Mucosa of descending colon (tissue), 3 donors: Measurements from ENCODE around the gene SHC2. TPM values are rescaled to one million over a fixed set of nuclear protein-coding genes. Genes with fewer than 3 reads are reported as not detected.

ENCODE experiments used
- ATAC-seq: fragments of 200-7000 bp; cut with Tn5 transposase; one replicate; pipeline ENCODE4 v1.9.1; 2020; ENCODE audit warnings: mild to moderate bottlenecking, moderate library complexity
- DNase-seq, 3 donors: peaks; one replicate each; pipeline ENCODE4 v3.0.0-alpha.2; 2020
- H3K36me3 ChIP-seq: fragments of 200-600 bp; one replicate; pipeline ENCODE4 v1.8.0; 2021; ENCODE audit warnings: low read depth, mild to moderate bottlenecking
- H3K4me1 ChIP-seq: fragments of 200-600 bp; one replicate; pipeline ENCODE4 v1.8.0; 2021; ENCODE audit warnings: low read depth, mild to moderate bottlenecking
- H3K4me3 ChIP-seq: fragments of 200-600 bp; one replicate; pipeline ENCODE4 v1.8.0; 2021; ENCODE audit warnings: mild to moderate bottlenecking
- H3K9me3 ChIP-seq: fragments of 200-600 bp; one replicate; pipeline ENCODE4 v1.8.0; 2021; ENCODE audit warnings: mild to moderate bottlenecking
- CTCF ChIP-seq: fragments of 200-600 bp; IDR thresholded peaks from one replicate; pipeline ENCODE4 v1.8.0; 2022; ENCODE audit warnings: antibody characterized with exemption, mild to moderate bottlenecking
- intact Hi-C, 2 donors: fragments of 100-400 bp; cut with DNase I in 1 of 2; cut with micrococcal nuclease in 1 of 2; formaldehyde crosslinking; loops; one replicate each; pipeline versions ENCODE4 v1.11.0 to v1.11.1; 2022; cut with DNase I, micrococcal nuclease
- total RNA-seq, 3 donors: library from RNA; stranded (reverse); fragmentation: NEBNext Ultra II Directional in 2 of 3; extraction: Animal tissue kit (Norgen Biotek cat#: 25700) in 2 of 3; gene quantifications; one replicate each; pipeline versions ENCODE4 v1.2.1 to v1.2.4, GENCODE V29; 2021 to 2023
- donor health status: DM: no; HTN: no; CAD: no; lungs with moderate emphysema.
- donor health status: DM: no; HTN: no; CAD: no.
- donor health status: DM: no; HTN: yes; CAD: no.

Gene SHC2
- total RNA-seq, 3 donors from 2014 or later: 5.3 to 39.3 (median 6.0) TPM

- no peak for ATAC-seq
Measured at GRCh38 chr19:370641-371330, 90.0 kb downstream of the SHC2 start.

DNA sequence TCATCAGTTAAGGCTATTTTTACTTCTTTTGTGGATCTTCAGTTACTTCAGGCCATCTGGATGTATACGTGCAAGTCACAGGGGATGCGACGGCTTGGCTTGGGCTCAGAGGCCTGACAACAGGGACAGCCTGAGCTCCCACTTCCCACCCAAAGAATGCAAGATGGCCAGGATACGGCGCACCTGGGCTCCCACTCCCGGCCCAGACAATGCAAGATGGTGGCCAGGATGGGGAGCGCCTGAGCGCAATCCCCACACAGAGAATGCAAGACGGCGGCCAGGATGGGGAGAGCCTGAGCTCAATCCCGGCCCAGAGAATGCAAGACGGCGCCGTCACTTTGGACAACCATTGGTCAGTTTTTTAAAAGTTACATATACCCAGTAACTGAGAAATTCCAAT is 91.0 kb downstream of the SHC2 start:
- Histone ChIP-seq H3K4me3 (no peak overlapping the region), H3K36me3 (no peaks in the 10 kb centered on the region), H3K9me3 (no peaks in the 10 kb centered on the region), H3K4me1 (no peaks in the 10 kb centered on the region)
- intact Hi-C loops: no loop called here
- TF ChIP-seq CTCF: no peak
- DNase-seq (no peak), ATAC-seq (no peak)

More at GRCh38 chr19:370641-371330, 90.0 kb downstream of the SHC2 start:
- TF ChIP-seq CTCF: no peak
- intact Hi-C loops: no loop called here
- H3K36me3 ChIP-seq: no peaks in the 10 kb centered on the region
- H3K4me1 ChIP-seq: no peaks in the 10 kb centered on the region
- H3K9me3 ChIP-seq: no peaks in the 10 kb centered on the region
- H3K4me3 ChIP-seq: no peak overlapping the region
- DNase-seq: no peak

GRCh38 chr19:369256-369655 is 91.6 kb downstream of the SHC2 start:
- ATAC-seq (no peak), DNase-seq (no peak)
- TF ChIP-seq CTCF: no peak
- no peak overlapping the region for H3K4me3 ChIP-seq
- no peaks in the 10 kb centered on the region for H3K9me3 ChIP-seq
- H3K4me1 ChIP-seq: no peaks in the 10 kb centered on the region
- intact Hi-C loops: no loop called here
- H3K36me3 ChIP-seq: no peaks in the 10 kb centered on the region

GRCh38 chr19:368630-369024 is 92.2 kb downstream of the SHC2 start:
- Histone ChIP-seq H3K4me3 (no peak overlapping the region), H3K4me1 (no peaks in the 10 kb centered on the region), H3K36me3 (no peaks in the 10 kb centered on the region), H3K9me3 (no peaks in the 10 kb centered on the region)
- no peak for TF ChIP-seq CTCF
- intact Hi-C loops: no loop called here
- ATAC-seq (no peak), DNase-seq (no peak)

GRCh38 chr19:367963-368629 is 92.7 kb downstream of the SHC2 start:
- intact Hi-C loops: no loop called here
- no peak for ATAC-seq
- no peaks in the 10 kb centered on the region for H3K36me3 ChIP-seq
- no peak overlapping the region for H3K4me3 ChIP-seq
- H3K9me3 ChIP-seq: no peaks in the 10 kb centered on the region
- TF ChIP-seq CTCF: no peak
- no peaks in the 10 kb centered on the region for H3K4me1 ChIP-seq
- no peak for DNase-seq
